Medulla oblongata (tissue), 1 donor: ENCODE data around the gene RAB7B.

Experiments used
- DNase-seq: peaks from one replicate; pipeline ENCODE4 v3.0.0-alpha.2; 2015; ENCODE audit errors: extremely low spot score

Gene RAB7B

DNA sequence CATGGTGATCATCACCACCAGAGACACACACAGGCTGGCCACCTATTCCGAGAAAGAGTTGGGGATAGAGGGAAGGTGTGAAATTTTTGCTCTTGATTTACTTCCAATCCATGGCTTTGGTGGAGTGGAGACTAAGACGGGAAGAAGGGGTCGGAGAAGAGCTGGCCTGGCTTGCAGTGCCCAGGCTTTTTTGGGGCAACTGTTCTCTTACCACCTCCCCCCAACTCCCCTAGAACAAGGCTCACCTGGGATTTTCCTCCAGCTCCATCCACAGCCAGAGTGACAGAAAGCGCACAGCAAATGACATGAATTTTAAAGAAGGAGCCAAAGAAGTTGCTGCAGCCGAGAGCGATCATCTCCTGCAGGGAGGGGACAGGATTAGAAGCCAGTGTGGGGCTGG lies 75.9 kb downstream of the RAB7B start:
- no peak for DNase-seq
